Nephron (organoid): ENCODE data around the gene TICAM2.

Experiments used
- H3K27ac Mint-ChIP-seq, 3 experiments: 2 replicates each; pipeline ENCODE4 v1.8.0; 2020; ENCODE audit warnings: mixed read lengths in 3 of 3, mild to moderate bottlenecking in 2 of 3, moderate library complexity in 1 of 3
- H3K27me3 Mint-ChIP-seq: 2 replicates; pipeline ENCODE4 v1.8.0; 2021; ENCODE audit warnings: low read depth, mild to moderate bottlenecking, moderate library complexity, mixed read lengths
- H3K36me3 Mint-ChIP-seq: 2 replicates; pipeline ENCODE4 v1.8.0; 2020; ENCODE audit warnings: low read depth, mixed read lengths
- H3K4me1 Mint-ChIP-seq: 2 replicates; pipeline ENCODE4 v1.8.0; 2020; ENCODE audit warnings: mixed read lengths
- H3K4me3 Mint-ChIP-seq, 3 experiments: 2 replicates each; pipeline ENCODE4 v1.8.0; 2020; ENCODE audit warnings: mild to moderate bottlenecking in 3 of 3, mixed read lengths in 3 of 3, moderate library complexity in 2 of 3
- H3K9me3 Mint-ChIP-seq: 2 replicates; pipeline ENCODE4 v1.8.0; 2020; ENCODE audit warnings: mixed read lengths
- CTCF ChIP-seq, 3 experiments: fragments of 200-600 bp; sonication (generic); IDR thresholded peaks; one replicate each; pipeline ENCODE4 v1.5.0; 2021; ENCODE audit warnings: antibody characterized with exemption in 3 of 3; ENCODE audit not compliant: unreplicated experiment in 3 of 3

The TICAM2 gene

GRCh38 chr5:115544043-115544435, 58.2 kb downstream of the TICAM2 start:
- Mint-ChIP-seq H3K9me3 (peaks cover 8% of the 10 kb centered on the region), H3K4me1 (peaks cover 39% of the 10 kb centered on the region)

GRCh38 chr5:115543365-115544042, 58.8 kb downstream of the TICAM2 start:
- H3K27ac Mint-ChIP-seq = peak overlapping the region; percentile 99 to 100 (median 99)
- H3K27me3 Mint-ChIP-seq = no peaks in the 10 kb centered on the region
- H3K9me3 Mint-ChIP-seq = peaks cover 8% of the 10 kb centered on the region
- peaks cover 40% of the 10 kb centered on the region for H3K36me3 Mint-ChIP-seq
- TF ChIP-seq CTCF (IDR thresholded peaks at IDR 0.05; ENCODE audit: unreplicated experiment in 3 of 3) = no peak
- H3K4me1 Mint-ChIP-seq = peaks cover 45% of the 10 kb centered on the region
- H3K4me3 Mint-ChIP-seq = peak overlapping the region; percentile 96 to 99 (median 97)

More at GRCh38 chr5:115544043-115544435, 58.2 kb downstream of the TICAM2 start:
- Mint-ChIP-seq H3K27me3 (no peaks in the 10 kb centered on the region), H3K36me3 (peaks cover 35% of the 10 kb centered on the region), H3K27ac (peak overlapping the region; percentile 99 to 100 (median 99)), H3K4me3 (peak overlapping the region; percentile 96 to 99 (median 97))
- TF ChIP-seq CTCF (IDR thresholded peaks at IDR 0.05; ENCODE audit: unreplicated experiment in 3 of 3) = no peak

GRCh38 chr5:115542651-115543364, 59.5 kb downstream of the TICAM2 start:
- Mint-ChIP-seq H3K4me3 (peak overlapping the region; percentile 96 to 99 (median 97)), H3K4me1 (peaks cover 51% of the 10 kb centered on the region), H3K9me3 (peaks cover 8% of the 10 kb centered on the region), H3K27me3 (no peaks in the 10 kb centered on the region), H3K27ac (peak overlapping the region; percentile 99 to 100 (median 99)), H3K36me3 (peaks cover 47% of the 10 kb centered on the region)
- no peak for TF ChIP-seq CTCF (IDR thresholded peaks at IDR 0.05; ENCODE audit: unreplicated experiment in 3 of 3)

- Mint-ChIP-seq H3K36me3 (peaks cover 55% of the 10 kb centered on the region), H3K4me1 (peaks cover 55% of the 10 kb centered on the region), H3K4me3 (peak overlapping the region; percentile 96 to 99 (median 97)), H3K27me3 (no peaks in the 10 kb centered on the region), H3K9me3 (peaks cover 8% of the 10 kb centered on the region), H3K27ac (peak overlapping the region; percentile 99 to 100 (median 99))
- TF ChIP-seq CTCF (IDR thresholded peaks at IDR 0.05; ENCODE audit: unreplicated experiment in 3 of 3) = no peak
Measured at GRCh38 chr5:115542086-115542485, 60.2 kb downstream of the TICAM2 start.

GRCh38 chr5:115541611-115542010, 60.7 kb downstream of the TICAM2 start:
- peaks cover 57% of the 10 kb centered on the region for H3K4me1 Mint-ChIP-seq
- peaks cover 6% of the 10 kb centered on the region for H3K9me3 Mint-ChIP-seq
- peaks cover 59% of the 10 kb centered on the region for H3K36me3 Mint-ChIP-seq
- H3K4me3 Mint-ChIP-seq = peak overlapping the region; percentile 96 to 99 (median 97)
- TF ChIP-seq CTCF (IDR thresholded peaks at IDR 0.05; ENCODE audit: unreplicated experiment in 3 of 3) = no peak
- peak overlapping the region; percentile 38 to 99 (median 45) for H3K27ac Mint-ChIP-seq
- H3K27me3 Mint-ChIP-seq = no peaks in the 10 kb centered on the region
